Measurements from ENCODE around the gene CEP131. TPM values are rescaled to one million over a fixed set of nuclear protein-coding genes. Genes with fewer than 3 reads are reported as not detected.
"Not testable (repeated sequence)": the region's sequence is repeated elsewhere in the genome, so short reads cannot be mapped to it uniquely, and the experiment has no call there.

CEP131 gene
- total RNA-seq, 1 donor from 2014 or later: 16.3 TPM

- DNase-seq (ENCODE audit: low read depth, low spot score): no peak
Measured at GRCh38 chr17:81166033-81166492, 56.7 kb downstream of the CEP131 start, which contains the start of gene AATK. TSS of gene AATK (minus strand) at chr17:81166221. CDS start at chr17:81165992, 229 bp downstream.

- no peak for DNase-seq (ENCODE audit: low read depth, low spot score)
Measured at GRCh38 chr17:81165246-81166032, 57.3 kb downstream of the CEP131 start, which contains the start of gene PVALEF. TSS of gene PVALEF (plus strand) at chr17:81165507. CDS start at chr17:81181227, 15,720 bp downstream.

- no peak for DNase-seq (ENCODE audit: low read depth, low spot score)
Measured at GRCh38 chr17:81164371-81165245, 58.2 kb downstream of the CEP131 start.

- no peak for DNase-seq (ENCODE audit: low read depth, low spot score)
Measured at GRCh38 chr17:81163703-81164370, 58.9 kb downstream of the CEP131 start.

- no peak for DNase-seq (ENCODE audit: low read depth, low spot score)
Measured at GRCh38 chr17:81163051-81163695, 59.6 kb downstream of the CEP131 start.

GRCh38 chr17:81162491-81162890, 60.3 kb downstream of the CEP131 start:
- DNase-seq (ENCODE audit: low read depth, low spot score): no peak

- DNase-seq (ENCODE audit: low read depth, low spot score): no peak
Measured at GRCh38 chr17:81161972-81162371, 60.8 kb downstream of the CEP131 start.

- no peak for DNase-seq (ENCODE audit: low read depth, low spot score)
Measured at GRCh38 chr17:81161536-81161935, 61.2 kb downstream of the CEP131 start.

GRCh38 chr17:81160747-81161453, 61.9 kb downstream of the CEP131 start:
- no peak for DNase-seq (ENCODE audit: low read depth, low spot score)

- no peak for DNase-seq (ENCODE audit: low read depth, low spot score)
Measured at GRCh38 chr17:81160306-81160705, 62.5 kb downstream of the CEP131 start.

GRCh38 chr17:81159611-81160265, 63.0 kb downstream of the CEP131 start:
- no peak for DNase-seq (ENCODE audit: low read depth, low spot score)

GRCh38 chr17:81158688-81159590, 63.8 kb downstream of the CEP131 start:
- no peak for DNase-seq (ENCODE audit: low read depth, low spot score)

- no peak for DNase-seq (ENCODE audit: low read depth, low spot score)
Measured at GRCh38 chr17:81157848-81158687, 64.7 kb downstream of the CEP131 start.

GRCh38 chr17:81156866-81157805, 65.6 kb downstream of the CEP131 start:
- DNase-seq (ENCODE audit: low read depth, low spot score): no peak

- no peak for DNase-seq (ENCODE audit: low read depth, low spot score)
Measured at GRCh38 chr17:81154961-81155360, 67.8 kb downstream of the CEP131 start.

- DNase-seq (ENCODE audit: low read depth, low spot score): not testable (repeated sequence)
Measured at GRCh38 chr17:81154016-81154415, 68.7 kb downstream of the CEP131 start.

- no peak for DNase-seq (ENCODE audit: low read depth, low spot score)
Measured at GRCh38 chr17:81153340-81153803, 69.4 kb downstream of the CEP131 start.
